Hepatocyte (in vitro differentiated cells): ENCODE results near the gene ETF1. TPM values are rescaled to one million over a fixed set of nuclear protein-coding genes. Genes with fewer than 3 reads are reported as not detected.

Source experiments
- DNase-seq: peaks from one replicate; pipeline ENCODE4 v3.0.0-alpha.2; 2016; ENCODE audit warnings: low spot score
- H2AFZ ChIP-seq: fragments of 200-600 bp; sonication (generic); 2 replicates; pipeline ENCODE4 v1.6.0; 2016; ENCODE audit warnings: antibody characterized with exemption, mild to moderate bottlenecking
- H3K27ac ChIP-seq: fragments of 200-600 bp; sonication (generic); 2 replicates; pipeline ENCODE4 v1.5.1; 2016; ENCODE audit warnings: mild to moderate bottlenecking
- H3K27me3 ChIP-seq: fragments of 200-600 bp; sonication (generic); 2 replicates; pipeline ENCODE4 v1.6.1; 2016
- H3K36me3 ChIP-seq: fragments of 200-600 bp; sonication (generic); replicated peaks from 2 replicates; pipeline ENCODE4 v1.5.1; 2016; ENCODE audit warnings: low read depth; ENCODE audit not compliant: insufficient read depth
- H3K4me1 ChIP-seq: fragments of 200-600 bp; sonication (generic); 2 replicates; pipeline ENCODE4 v1.5.1; 2016; ENCODE audit warnings: mild to moderate bottlenecking, moderate library complexity; ENCODE audit not compliant: insufficient read depth
- H3K4me2 ChIP-seq: fragments of 200-600 bp; sonication (generic); 2 replicates; pipeline ENCODE4 v1.6.0; 2016
- H3K4me3 ChIP-seq: fragments of 200-600 bp; sonication (generic); 2 replicates; pipeline ENCODE4 v1.5.1; 2016; ENCODE audit warnings: mild to moderate bottlenecking
- H3K79me2 ChIP-seq: fragments of 200-600 bp; sonication (generic); 2 replicates; pipeline ENCODE4 v1.6.0; 2017; ENCODE audit warnings: mild to moderate bottlenecking
- H3K9me2 ChIP-seq: fragments of 200-600 bp; sonication (generic); replicated peaks from 2 replicates; pipeline ENCODE4 v1.6.0; 2017; ENCODE audit warnings: mild to moderate bottlenecking; ENCODE audit not compliant: insufficient read depth
- H3K9me3 ChIP-seq: fragments of 200-600 bp; sonication (generic); 2 replicates; pipeline ENCODE4 v1.5.1; 2016; ENCODE audit warnings: low read depth, mild to moderate bottlenecking
- H4K20me1 ChIP-seq: fragments of 200-600 bp; sonication (generic); 2 replicates; pipeline ENCODE4 v1.6.0; 2016; ENCODE audit warnings: mild to moderate bottlenecking; ENCODE audit not compliant: insufficient read depth, poor library complexity, severe bottlenecking
- EZH2 ChIP-seq: fragments of 200-600 bp; sonication (generic); IDR thresholded peaks from 2 replicates; pipeline ENCODE4 v1.6.1; 2016; ENCODE audit warnings: antibody characterized with exemption, mild to moderate bottlenecking, borderline replicate concordance
- EZH2phosphoT487 ChIP-seq: fragments of 200-600 bp; sonication (generic); IDR thresholded peaks from one replicate; pipeline ENCODE4 v1.6.1; 2018; ENCODE audit warnings: antibody characterized with exemption, mild to moderate bottlenecking, low read depth, moderate library complexity; ENCODE audit not compliant: unreplicated experiment, severe bottlenecking
- WGBS: methylation state at CpG from one replicate; pipeline ENCODE4 v1.1.6; 2016; ENCODE audit warnings: low lambda C conversion rate; ENCODE audit errors: missing lambda C conversion rate; 5-methylcytosine and 5-hydroxymethylcytosine counted together
- polyA plus RNA-seq: library from polyadenylated mRNA; unstranded; fragments of >200 nt; fragmentation: Nextera tagmentation; extraction: Ambion mirVana; gene quantifications from 2 replicates; pipeline ENCODE4 v1.2.1, GENCODE V29; 2016
- total RNA-seq: library from RNA; depleted of rRNA; stranded (reverse); fragments of >200 nt; gene quantifications from 2 replicates; pipeline ENCODE4 v1.2.3, GENCODE V29; 2014
- TF ChIP-seq, protein P1 (sequence below): fragments of 200-600 bp; sonication (generic); IDR thresholded peaks from 2 replicates; pipeline ENCODE4 v1.5.1; 2016; ENCODE audit warnings: antibody characterized with exemption, mild to moderate bottlenecking; ENCODE audit not compliant: poor library complexity

Gene ETF1
- total and polyA plus RNA-seq, 2 experiments from 2014 or later: 42.6 to 93.3 TPM

DNA sequence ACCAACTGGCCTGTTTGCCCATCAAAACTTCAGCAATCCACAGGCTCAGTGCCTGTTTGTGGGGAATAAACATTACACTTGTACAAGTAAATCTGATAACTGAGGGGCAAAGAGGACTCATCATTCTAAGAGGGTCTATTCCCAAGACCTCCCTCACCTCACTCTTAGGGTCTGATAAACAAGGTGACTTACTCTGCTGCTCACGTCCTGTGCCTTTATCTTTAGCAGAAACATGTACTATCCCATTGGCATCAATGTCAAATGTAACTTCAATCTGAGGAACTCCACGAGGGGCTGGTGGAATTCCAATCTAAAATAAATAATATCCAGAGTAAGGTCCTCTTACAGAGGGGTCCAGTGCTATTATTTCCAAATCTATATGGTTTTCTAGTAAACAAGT lies 14.6 kb upstream of the ETF1 start:
- H3K27ac ChIP-seq: no peak overlapping the region
- H3K9me3 ChIP-seq: no peaks in the 10 kb centered on the region
- no peaks in the 10 kb centered on the region for H3K9me2 ChIP-seq
- H3K4me3 ChIP-seq: no peak overlapping the region
- no peaks in the 10 kb centered on the region for H3K36me3 ChIP-seq
- WGBS: 92% methylated on average over 2 of the region's 2 CpGs
- no peak overlapping the region for H2AFZ ChIP-seq
- peaks cover 5% of the 10 kb centered on the region for H4K20me1 ChIP-seq
- DNase-seq: no peak
- H3K27me3 ChIP-seq: no peaks in the 10 kb centered on the region
- peaks cover 27% of the 10 kb centered on the region for H3K79me2 ChIP-seq
- H3K4me2 ChIP-seq: no peak overlapping the region
- H3K4me1 ChIP-seq: no peaks in the 10 kb centered on the region
- TF ChIP-seq EZH2: no peak

DNA sequence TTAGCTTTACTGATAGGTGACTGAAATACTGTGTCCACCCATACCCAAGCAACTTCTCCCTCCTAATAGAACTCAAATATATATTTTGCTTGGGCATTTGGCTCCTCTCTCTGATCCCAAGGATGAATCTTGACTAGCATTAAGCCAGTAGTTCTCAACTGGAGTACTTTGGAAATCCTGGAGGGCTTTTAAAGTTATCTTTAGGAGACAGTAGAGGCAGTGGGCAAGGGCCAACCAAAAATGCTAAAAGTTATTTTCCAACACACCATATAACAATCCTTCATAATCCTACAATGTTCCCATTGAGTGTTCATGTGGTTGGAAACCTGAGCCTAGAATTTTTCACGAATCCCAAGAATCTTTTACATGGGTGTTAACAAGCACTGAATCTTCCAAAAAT lies 11.1 kb upstream of the ETF1 start:
- peaks cover 18% of the 10 kb centered on the region for H3K79me2 ChIP-seq
- H3K27ac ChIP-seq: no peak overlapping the region
- H3K4me2 ChIP-seq: no peak overlapping the region
- H3K9me2 ChIP-seq: no peaks in the 10 kb centered on the region
- no peaks in the 10 kb centered on the region for H3K9me3 ChIP-seq
- TF ChIP-seq, protein P1, sequence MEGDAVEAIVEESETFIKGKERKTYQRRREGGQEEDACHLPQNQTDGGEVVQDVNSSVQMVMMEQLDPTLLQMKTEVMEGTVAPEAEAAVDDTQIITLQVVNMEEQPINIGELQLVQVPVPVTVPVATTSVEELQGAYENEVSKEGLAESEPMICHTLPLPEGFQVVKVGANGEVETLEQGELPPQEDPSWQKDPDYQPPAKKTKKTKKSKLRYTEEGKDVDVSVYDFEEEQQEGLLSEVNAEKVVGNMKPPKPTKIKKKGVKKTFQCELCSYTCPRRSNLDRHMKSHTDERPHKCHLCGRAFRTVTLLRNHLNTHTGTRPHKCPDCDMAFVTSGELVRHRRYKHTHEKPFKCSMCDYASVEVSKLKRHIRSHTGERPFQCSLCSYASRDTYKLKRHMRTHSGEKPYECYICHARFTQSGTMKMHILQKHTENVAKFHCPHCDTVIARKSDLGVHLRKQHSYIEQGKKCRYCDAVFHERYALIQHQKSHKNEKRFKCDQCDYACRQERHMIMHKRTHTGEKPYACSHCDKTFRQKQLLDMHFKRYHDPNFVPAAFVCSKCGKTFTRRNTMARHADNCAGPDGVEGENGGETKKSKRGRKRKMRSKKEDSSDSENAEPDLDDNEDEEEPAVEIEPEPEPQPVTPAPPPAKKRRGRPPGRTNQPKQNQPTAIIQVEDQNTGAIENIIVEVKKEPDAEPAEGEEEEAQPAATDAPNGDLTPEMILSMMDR: no peak
- TF ChIP-seq EZH2phosphoT487: no peak
- TF ChIP-seq EZH2: no peak
- no peak overlapping the region for H3K4me3 ChIP-seq
- H3K27me3 ChIP-seq: no peaks in the 10 kb centered on the region
- WGBS: 96% methylated on average over 1 of the region's 1 CpG
- H2AFZ ChIP-seq: no peak overlapping the region
- H3K36me3 ChIP-seq: no peaks in the 10 kb centered on the region
- no peaks in the 10 kb centered on the region for H3K4me1 ChIP-seq
- H4K20me1 ChIP-seq: no peaks in the 10 kb centered on the region
- DNase-seq: no peak

DNA sequence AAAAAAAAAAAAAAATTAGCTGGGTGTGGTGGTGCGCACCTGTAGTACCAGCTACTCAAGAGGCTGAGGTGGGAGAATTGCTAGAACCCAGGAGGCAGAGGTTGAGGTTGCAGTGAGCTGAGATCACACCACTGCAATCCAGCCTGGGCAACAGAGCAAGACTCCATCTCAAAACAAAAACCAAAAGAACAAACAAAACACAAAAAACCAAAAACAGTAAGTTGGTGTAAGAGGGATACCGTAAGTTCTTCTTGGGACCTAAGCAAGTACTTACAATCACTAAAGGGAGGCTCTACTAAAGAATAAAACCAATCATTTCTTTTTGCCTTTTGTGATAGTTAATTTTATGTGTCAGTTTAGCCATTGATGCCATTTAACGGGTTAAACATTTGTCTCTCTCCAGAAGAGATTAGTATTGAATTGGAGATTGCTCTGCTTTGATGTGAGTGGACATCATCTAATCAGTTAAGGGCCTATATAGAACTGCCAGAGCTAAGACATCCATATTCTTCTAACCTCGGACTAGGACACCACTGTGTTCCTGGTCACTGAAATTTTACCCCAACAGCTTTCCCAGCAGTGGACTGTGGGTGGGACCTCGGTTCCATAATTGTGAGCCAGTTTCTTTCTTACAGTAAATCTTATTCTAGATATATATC lies 10.5 kb upstream of the ETF1 start:
- Histone ChIP-seq H4K20me1 (no peaks in the 10 kb centered on the region), H2AFZ (no peak overlapping the region), H3K27me3 (no peaks in the 10 kb centered on the region), H3K9me3 (no peaks in the 10 kb centered on the region), H3K79me2 (peaks cover 18% of the 10 kb centered on the region), H3K4me1 (no peaks in the 10 kb centered on the region), H3K27ac (no peak overlapping the region), H3K9me2 (no peaks in the 10 kb centered on the region), H3K4me3 (no peak overlapping the region), H3K4me2 (no peak overlapping the region), H3K36me3 (no peaks in the 10 kb centered on the region)
- TF ChIP-seq, protein P1: no peak
- TF ChIP-seq EZH2phosphoT487 (no peak), EZH2 (no peak)
- 94% methylated on average over 5 of the region's 5 CpGs for WGBS
- DNase-seq: no peak

DNA sequence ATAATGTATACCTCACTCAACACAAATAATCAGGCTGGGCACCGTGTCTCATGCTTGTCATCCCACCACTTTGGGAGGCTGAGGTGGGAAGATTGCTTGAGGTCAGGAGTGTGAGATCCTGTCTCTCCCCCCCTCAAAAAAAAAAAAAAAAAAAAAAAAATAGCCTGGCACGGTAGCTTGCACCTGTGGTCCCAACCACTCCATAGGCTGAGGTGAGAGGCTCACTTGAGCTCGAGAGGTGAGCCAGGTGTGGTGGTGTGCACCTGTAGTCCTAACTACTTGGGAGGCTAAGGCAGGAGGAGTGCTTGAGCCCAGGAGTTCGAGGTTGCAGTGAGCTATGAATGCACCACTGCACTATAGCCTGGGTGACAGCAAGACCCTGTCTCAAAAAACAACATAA lies 9.6 kb upstream of the ETF1 start:
- TF ChIP-seq EZH2phosphoT487 (no peak), EZH2 (no peak)
- TF ChIP-seq, protein P1: no peak
- Histone ChIP-seq H3K9me3 (no peaks in the 10 kb centered on the region), H3K36me3 (no peaks in the 10 kb centered on the region), H3K4me3 (no peak overlapping the region), H3K27ac (no peak overlapping the region), H3K9me2 (no peaks in the 10 kb centered on the region), H3K79me2 (peaks cover 22% of the 10 kb centered on the region), H3K4me1 (no peaks in the 10 kb centered on the region), H4K20me1 (no peaks in the 10 kb centered on the region), H2AFZ (no peak overlapping the region), H3K4me2 (no peak overlapping the region), H3K27me3 (no peaks in the 10 kb centered on the region)
- WGBS: 90% methylated on average over 4 of the region's 4 CpGs
- DNase-seq: no peak
